Ovary (tissue), 9 donors: ENCODE data around the gene RPS21. TPM values are rescaled to one million over a fixed set of nuclear protein-coding genes. Genes with fewer than 3 reads are reported as not detected.

ENCODE experiments used
- DNase-seq, 5 donors: peaks; one replicate each; pipeline ENCODE4 v3.0.0-alpha.2; 2019 to 2020
- H3K27ac ChIP-seq, 2 donors: fragments of 200-600 bp; one replicate each; pipeline versions ENCODE4 v1.5.1 to v1.8.0; 2019 to 2022
- H3K27me3 ChIP-seq: fragments of 200-600 bp; one replicate; pipeline ENCODE4 v1.8.0; 2022
- H3K36me3 ChIP-seq: fragments of 200-600 bp; sonication (generic); one replicate; pipeline ENCODE4 v1.5.1; 2019
- H3K4me1 ChIP-seq: one replicate; pipeline ENCODE4 v1.8.1; 2013; ENCODE audit warnings: mild to moderate bottlenecking, moderate library complexity; ENCODE audit not compliant: insufficient read depth
- H3K4me3 ChIP-seq: fragments of 200-600 bp; sonication (generic); one replicate; pipeline ENCODE4 v1.5.1; 2017
- H3K9me3 ChIP-seq, 2 donors: fragments of 200-600 bp in 1 of 2; sonication (generic) in 1 of 2; one replicate each; pipeline versions ENCODE4 v1.5.1 to v1.8.1; 2013 to 2019; ENCODE audit warnings: mild to moderate bottlenecking in 1 of 2, moderate library complexity in 1 of 2
- CTCF ChIP-seq, 3 donors: fragments of 450-650 bp in 2 of 3; fragments of 200-600 bp in 1 of 3; IDR thresholded peaks; one replicate each; pipeline versions ENCODE4 v1.5.1 to v1.8.0; 2016 to 2022; ENCODE audit warnings: antibody characterized with exemption in 3 of 3, mild to moderate bottlenecking in 1 of 3
- EP300 ChIP-seq: sonication (generic); formaldehyde crosslinking; IDR thresholded peaks from one replicate; pipeline ENCODE4 v1.6.1; 2017; ENCODE audit warnings: antibody characterized with exemption
- POLR2A ChIP-seq: fragments of 450-650 bp; IDR thresholded peaks from one replicate; pipeline ENCODE4 v1.6.1; 2017; ENCODE audit warnings: antibody characterized with exemption, mild to moderate bottlenecking, moderate library complexity
- WGBS, 3 donors: extraction: QIAGEN DNeasy Blood & Tissue Kit in 1 of 3; methylation state at CpG; one replicate each; pipeline versions ENCODE4 v1.1.5 to v1.1.7; 2013 to 2017; 5-methylcytosine and 5-hydroxymethylcytosine counted together
- intact Hi-C, 4 donors: fragments of 100-400 bp; cut with DNase I; formaldehyde crosslinking; loops; one replicate each; pipeline versions ENCODE4 v1.11.0 to v1.15.1; 2022 to 2023
- polyA plus RNA-seq, 2 donors: library from polyadenylated mRNA; stranded (reverse); fragments of 200-250 nt in 1 of 2; fragments of 350-450 nt in 1 of 2; fragmentation: Illumina TruSeq in 1 of 2; extraction: RNeasy Lipid Tissue Mini Kit (QIAGEN cat#74804) in 1 of 2; gene quantifications; one replicate each; pipeline ENCODE4 v1.2.3, GENCODE V29; 2013 to 2014
- total RNA-seq, 7 donors: library from RNA; depleted of rRNA in 2 of 7; stranded (reverse); fragments of >200 nt in 2 of 7; fragmentation: NEBNext Ultra II Directional in 3 of 7; extraction: Animal tissue kit (Norgen Biotek cat#: 25700) in 3 of 7; gene quantifications; one replicate each; pipeline versions ENCODE4 v1.1.0 to v1.2.4, GENCODE V29; 2016 to 2023
- donor health status: DM: no; HTN: no; CAD: no; lungs with moderate emphysema.
- donor health status: DM: no; HTN: no; CAD: no.
- donor health status: Bipolar disorder and iron deficiency.
- donor health status: DM: yes; HTN: yes; CAD: no.
- donor health status: DM: no; HTN: no; CAD: no.
- donor health status: DM: yes; HTN: yes; CAD: no.

Gene RPS21
- total and polyA plus RNA-seq, 9 donors = 1,038 to 9,967 (median 2,977) TPM

- Histone ChIP-seq H3K27ac (no peak overlapping the region), H3K36me3 (no peaks in the 10 kb centered on the region), H3K9me3 (no peaks in the 10 kb centered on the region), H3K27me3 (no peaks in the 10 kb centered on the region), H3K4me3 (no peak overlapping the region), H3K4me1 (no peaks in the 10 kb centered on the region)
- no peak for TF ChIP-seq EP300
- TF ChIP-seq POLR2A = no peak
- TF ChIP-seq CTCF (IDR thresholded peaks at IDR 0.05) = no peak
- no peak for DNase-seq
- intact Hi-C loops = loop anchor here in 1 of 4 donors (10.0 kb wide), 1 partner anchor 789 kb away; no protein-coding TSS in a partner anchor
- 68 to 74% (median 73%) methylated on average over 21 to 24 of the region's 24 CpGs for WGBS, 3 donors
These were observed 28.6 kb downstream of the RPS21 start for GRCh38 chr20:62415354-62416111.

GRCh38 chr20:62416651-62417637 lies 30.0 kb downstream of the RPS21 start:
- WGBS, 3 donors = 75 to 86% (median 76%) methylated on average over 38 to 43 of the region's 43 CpGs
- Histone ChIP-seq H3K36me3 (no peaks in the 10 kb centered on the region), H3K9me3 (no peaks in the 10 kb centered on the region), H3K4me1 (no peaks in the 10 kb centered on the region), H3K4me3 (no peak overlapping the region), H3K27ac (no peak overlapping the region), H3K27me3 (no peaks in the 10 kb centered on the region)
- no peak for DNase-seq
- intact Hi-C loops = loop anchor here in 1 of 4 donors (10.0 kb wide), 1 partner anchor 788 kb away; no protein-coding TSS in a partner anchor
- TF ChIP-seq CTCF (IDR thresholded peaks at IDR 0.05) (no peak), EP300 (no peak), POLR2A (no peak)

- no peaks in the 10 kb centered on the region for H3K27me3 ChIP-seq
- DNase-seq = no peak
- H3K9me3 ChIP-seq = no peaks in the 10 kb centered on the region
- H3K4me1 ChIP-seq = no peaks in the 10 kb centered on the region
- no peaks in the 10 kb centered on the region for H3K36me3 ChIP-seq
- 63 to 71% (median 65%) methylated on average over 24 to 25 of the region's 25 CpGs for WGBS, 3 donors
- no peak overlapping the region for H3K27ac ChIP-seq
- H3K4me3 ChIP-seq = no peak overlapping the region
- intact Hi-C loops = loop anchor here in 1 of 4 donors (10.0 kb wide), 1 partner anchor 787 kb away; no protein-coding TSS in a partner anchor
- TF ChIP-seq CTCF (IDR thresholded peaks at IDR 0.05) = no peak
- TF ChIP-seq POLR2A = no peak
- no peak for TF ChIP-seq EP300
These were observed 31.2 kb downstream of the RPS21 start for GRCh38 chr20:62417981-62418708.
